GM12873 (cell line): Measurements from ENCODE around the gene IFI27L2.

Source experiments
- TF ChIP-seq, protein P1 (sequence below): IDR thresholded peaks from 2 replicates; pipeline ENCODE4 v1.5.1; 2012; ENCODE audit warnings: low read depth, mild to moderate bottlenecking, moderate library complexity, low read length, control low read depth; ENCODE audit not compliant: insufficient read depth; ENCODE audit errors: missing control alignments

Gene IFI27L2

GRCh38 chr14:94129111-94129757 lies at the start of gene IFI27L2:
Gene IFI27L2 (minus strand): TSS chr14:94129604. CDS start chr14:94129564, 40 bp downstream.
- TF ChIP-seq, protein P1, sequence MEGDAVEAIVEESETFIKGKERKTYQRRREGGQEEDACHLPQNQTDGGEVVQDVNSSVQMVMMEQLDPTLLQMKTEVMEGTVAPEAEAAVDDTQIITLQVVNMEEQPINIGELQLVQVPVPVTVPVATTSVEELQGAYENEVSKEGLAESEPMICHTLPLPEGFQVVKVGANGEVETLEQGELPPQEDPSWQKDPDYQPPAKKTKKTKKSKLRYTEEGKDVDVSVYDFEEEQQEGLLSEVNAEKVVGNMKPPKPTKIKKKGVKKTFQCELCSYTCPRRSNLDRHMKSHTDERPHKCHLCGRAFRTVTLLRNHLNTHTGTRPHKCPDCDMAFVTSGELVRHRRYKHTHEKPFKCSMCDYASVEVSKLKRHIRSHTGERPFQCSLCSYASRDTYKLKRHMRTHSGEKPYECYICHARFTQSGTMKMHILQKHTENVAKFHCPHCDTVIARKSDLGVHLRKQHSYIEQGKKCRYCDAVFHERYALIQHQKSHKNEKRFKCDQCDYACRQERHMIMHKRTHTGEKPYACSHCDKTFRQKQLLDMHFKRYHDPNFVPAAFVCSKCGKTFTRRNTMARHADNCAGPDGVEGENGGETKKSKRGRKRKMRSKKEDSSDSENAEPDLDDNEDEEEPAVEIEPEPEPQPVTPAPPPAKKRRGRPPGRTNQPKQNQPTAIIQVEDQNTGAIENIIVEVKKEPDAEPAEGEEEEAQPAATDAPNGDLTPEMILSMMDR = peak; percentile 46

GRCh38 chr14:94177806-94178205 lies 48.4 kb upstream of the IFI27L2 start:
- TF ChIP-seq, protein P1 = no peak

DNA sequence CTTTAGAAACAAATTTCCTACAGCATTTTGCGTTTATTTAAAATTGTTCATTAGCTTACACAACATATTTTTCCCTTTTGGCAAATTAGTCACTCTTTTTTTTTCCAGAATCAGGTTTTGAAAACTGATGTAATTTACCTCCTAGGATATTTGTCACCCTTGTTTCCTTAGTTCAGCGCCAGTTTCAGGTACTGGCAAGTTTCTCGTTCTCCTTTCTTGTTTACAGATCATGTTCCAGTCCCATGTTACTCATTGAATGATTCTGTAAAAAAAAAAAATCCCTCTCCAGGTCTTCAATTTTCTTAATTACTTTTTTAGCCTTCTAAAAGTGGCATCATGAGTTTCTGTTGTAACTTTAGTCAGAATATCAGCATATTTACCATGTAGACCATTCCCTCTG lies 47.4 kb upstream of the IFI27L2 start:
- TF ChIP-seq, protein P1 = no peak

GRCh38 chr14:94175747-94176146 lies 46.3 kb upstream of the IFI27L2 start:
- TF ChIP-seq, protein P1 = no peak

- TF ChIP-seq, protein P1 = no peak
Measured at GRCh38 chr14:94175011-94175745, 45.8 kb upstream of the IFI27L2 start.

DNA sequence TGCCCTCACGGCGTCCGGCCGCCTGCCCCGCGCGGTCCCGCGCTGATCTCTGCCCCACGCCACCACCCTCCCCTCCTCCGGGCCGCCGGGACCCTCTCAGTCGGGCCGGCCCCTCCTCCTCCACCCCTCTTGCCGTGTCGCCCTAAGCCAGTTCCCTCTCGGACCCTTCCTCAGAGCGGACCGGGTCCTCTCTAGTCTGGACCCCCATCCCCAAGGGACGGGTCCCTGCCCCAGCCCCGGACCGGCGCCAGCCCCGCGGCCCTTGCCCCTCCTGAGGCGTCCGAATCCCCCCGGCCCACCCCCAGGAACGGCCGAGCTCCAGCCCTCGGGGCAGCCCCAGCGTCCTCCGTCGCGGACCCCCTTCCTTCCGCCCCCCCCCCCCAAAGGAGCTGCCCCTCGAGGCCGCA lies 45.2 kb upstream of the IFI27L2 start:
- TF ChIP-seq, protein P1 = no peak

DNA sequence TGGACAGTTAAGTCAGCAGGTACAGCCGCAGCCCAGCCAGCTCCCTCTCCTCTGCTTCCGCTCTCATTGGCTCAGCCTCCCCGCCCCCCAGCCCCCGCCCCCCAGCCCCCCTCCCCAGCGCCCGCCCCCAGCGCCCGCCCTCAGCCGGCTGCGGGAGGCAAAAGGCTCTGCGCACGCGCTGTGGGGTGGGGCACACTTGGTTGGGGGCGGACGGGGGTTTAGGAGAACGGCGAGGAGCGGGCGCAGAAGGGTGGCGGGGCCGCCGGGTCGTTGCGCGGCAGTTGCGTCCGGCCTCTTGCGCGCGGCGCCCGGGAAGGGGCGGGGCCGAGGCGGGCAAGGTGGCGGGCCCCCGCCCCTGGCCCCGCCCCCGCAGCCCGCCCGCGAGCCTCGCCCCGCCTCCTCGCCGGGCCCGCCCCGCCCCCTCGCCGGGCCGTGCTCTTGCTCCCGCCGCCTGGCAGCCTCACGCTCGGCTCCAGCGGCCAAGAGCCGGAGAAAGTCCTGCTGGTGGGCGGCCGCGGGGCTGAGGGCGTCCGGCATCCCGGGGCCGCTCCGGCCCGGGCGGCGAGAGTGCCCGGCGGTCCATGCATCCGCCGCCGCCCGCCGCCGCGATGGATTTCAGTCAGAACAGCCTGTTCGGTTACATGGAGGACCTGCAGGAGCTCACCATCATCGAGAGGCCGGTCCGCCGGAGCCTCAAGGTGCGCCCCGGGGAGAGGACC lies 44.6 kb upstream of the IFI27L2 start, which contains the start of gene PPP4R4:
Gene PPP4R4 (plus strand): TSS at position 438 of the 719 bp plus-strand sequence. CDS start 144 bp downstream, at position 582.
- TF ChIP-seq, protein P1 = no peak
